IPS DF 6.9 (cell line): ENCODE data around the gene ANKRD65.
"Not testable (repeated sequence)": the region's sequence is repeated elsewhere in the genome, so short reads cannot be mapped to it uniquely, and the experiment has no call there.

ENCODE experiments used
- DNase-seq: peaks from one replicate; pipeline ENCODE4 v3.0.0-alpha.2; 2013; ENCODE audit warnings: low read depth, low spot score
- H3K27ac ChIP-seq: one replicate; pipeline ENCODE4 v1.5.1; 2013; ENCODE audit warnings: low read length, control low read depth
- H3K27me3 ChIP-seq: 2 replicates; pipeline ENCODE4 v1.6.1; 2013; ENCODE audit warnings: mild to moderate bottlenecking, low read length; ENCODE audit not compliant: control insufficient read depth, insufficient read depth
- H3K36me3 ChIP-seq: 2 replicates; pipeline ENCODE4 v1.6.1; 2013; ENCODE audit warnings: low read length; ENCODE audit not compliant: control insufficient read depth, insufficient read depth
- H3K4me1 ChIP-seq: 2 replicates; pipeline ENCODE4 v1.6.1; 2013; ENCODE audit warnings: low read length; ENCODE audit not compliant: control insufficient read depth, insufficient read depth
- H3K4me3 ChIP-seq: 2 replicates; pipeline ENCODE4 v1.5.1; 2013; ENCODE audit warnings: mild to moderate bottlenecking, low read length
- H3K9me3 ChIP-seq: 2 replicates; pipeline ENCODE4 v1.6.1; 2013; ENCODE audit warnings: low read length, inconsistent platforms; ENCODE audit not compliant: control insufficient read depth, insufficient read depth
- WGBS: extraction: QIAGEN DNeasy Blood & Tissue Kit; methylation state at CpG from one replicate; pipeline ENCODE4 v1.1.7; 2013; ENCODE audit warnings: mixed read lengths, missing lambda C conversion rate; ENCODE audit not compliant: insufficient read length, insufficient coverage; 5-methylcytosine and 5-hydroxymethylcytosine counted together

The ANKRD65 gene

GRCh38 chr1:1429671-1430073, 8.6 kb upstream of the ANKRD65 start:
- Histone ChIP-seq H3K27ac (no peak overlapping the region), H3K4me3 (no peak overlapping the region), H3K36me3 (no peaks in the 10 kb centered on the region), H3K4me1 (peaks cover 29% of the 10 kb centered on the region), H3K9me3 (no peaks in the 10 kb centered on the region), H3K27me3 (no peaks in the 10 kb centered on the region)
- no CpG with 5 or more reads among the region's 6 CpGs for WGBS
- no peak for DNase-seq

- not testable (repeated sequence) for DNase-seq, H3K36me3 ChIP-seq, H3K4me3 ChIP-seq, H3K27ac ChIP-seq, H3K9me3 ChIP-seq, H3K27me3 ChIP-seq
- WGBS = no CpG with 5 or more reads among the region's 6 CpGs
- peaks cover 24% of the 10 kb centered on the region for H3K4me1 ChIP-seq
These were observed 7.9 kb upstream of the ANKRD65 start for GRCh38 chr1:1428967-1429366.

- H3K27ac ChIP-seq = no peak overlapping the region
- no peaks in the 10 kb centered on the region for H3K27me3 ChIP-seq
- no peak overlapping the region for H3K4me3 ChIP-seq
- H3K36me3 ChIP-seq = no peaks in the 10 kb centered on the region
- no CpG with 5 or more reads among the region's 19 CpGs for WGBS
- H3K4me1 ChIP-seq = peaks cover 17% of the 10 kb centered on the region
- DNase-seq = no peak
- no peaks in the 10 kb centered on the region for H3K9me3 ChIP-seq
These were observed 7.1 kb upstream of the ANKRD65 start for GRCh38 chr1:1428174-1428573.

- no peak for DNase-seq
- Histone ChIP-seq H3K36me3 (no peaks in the 10 kb centered on the region), H3K27me3 (no peaks in the 10 kb centered on the region), H3K4me1 (peaks cover 15% of the 10 kb centered on the region), H3K27ac (no peak overlapping the region), H3K4me3 (peak overlapping the region; percentile 44; the same call in 1 of the 2 replicates), H3K9me3 (no peaks in the 10 kb centered on the region)
- no CpG with 5 or more reads among the region's 22 CpGs for WGBS
These were observed 6.7 kb upstream of the ANKRD65 start for GRCh38 chr1:1427820-1428148.

- peak overlapping the region; percentile 44; the same call in 1 of the 2 replicates for H3K4me3 ChIP-seq
- H3K4me1 ChIP-seq = peaks cover 17% of the 10 kb centered on the region
- no peaks in the 10 kb centered on the region for H3K9me3 ChIP-seq
- no peaks in the 10 kb centered on the region for H3K36me3 ChIP-seq
- no peaks in the 10 kb centered on the region for H3K27me3 ChIP-seq
- no peak for DNase-seq
- no peak overlapping the region for H3K27ac ChIP-seq
- 100% methylated on average over 2 of the region's 66 CpGs for WGBS
These were observed 6.2 kb upstream of the ANKRD65 start for GRCh38 chr1:1427106-1427819.

GRCh38 chr1:1426496-1427105, 5.5 kb upstream of the ANKRD65 start:
- Histone ChIP-seq H3K36me3 (no peaks in the 10 kb centered on the region), H3K9me3 (no peaks in the 10 kb centered on the region), H3K4me1 (peaks cover 14% of the 10 kb centered on the region), H3K27me3 (no peaks in the 10 kb centered on the region), H3K4me3 (no peak overlapping the region; the same call in 1 of the 2 replicates), H3K27ac (no peak overlapping the region)
- no CpG with 5 or more reads among the region's 19 CpGs for WGBS
- DNase-seq = no peak

GRCh38 chr1:1425753-1426495, 4.8 kb upstream of the ANKRD65 start:
- Histone ChIP-seq H3K27ac (no peak overlapping the region), H3K9me3 (no peaks in the 10 kb centered on the region), H3K4me3 (no peak overlapping the region), H3K27me3 (no peaks in the 10 kb centered on the region), H3K36me3 (no peaks in the 10 kb centered on the region), H3K4me1 (peaks cover 17% of the 10 kb centered on the region)
- no peak for DNase-seq
- no CpG with 5 or more reads among the region's 33 CpGs for WGBS

GRCh38 chr1:1425426-1425752, 4.3 kb upstream of the ANKRD65 start:
- Histone ChIP-seq H3K9me3 (no peaks in the 10 kb centered on the region), H3K36me3 (no peaks in the 10 kb centered on the region; the same call in 1 of the 2 replicates), H3K27ac (no peak overlapping the region), H3K4me3 (no peak overlapping the region), H3K4me1 (peaks cover 20% of the 10 kb centered on the region), H3K27me3 (no peaks in the 10 kb centered on the region)
- WGBS = no CpG with 5 or more reads among the region's 12 CpGs
- no peak for DNase-seq

- H3K27me3 ChIP-seq = no peaks in the 10 kb centered on the region
- H3K27ac ChIP-seq = no peak overlapping the region
- H3K9me3 ChIP-seq = no peaks in the 10 kb centered on the region
- H3K4me3 ChIP-seq = no peak overlapping the region
- H3K4me1 ChIP-seq = peaks cover 20% of the 10 kb centered on the region
- no CpG with 5 or more reads among the region's 15 CpGs for WGBS
- H3K36me3 ChIP-seq = no peaks in the 10 kb centered on the region; the same call in 1 of the 2 replicates
- DNase-seq = no peak
These were observed 3.6 kb upstream of the ANKRD65 start for GRCh38 chr1:1424707-1425106.

GRCh38 chr1:1423245-1423597, 2.1 kb upstream of the ANKRD65 start:
- Histone ChIP-seq H3K36me3 (no peaks in the 10 kb centered on the region; the same call in 1 of the 2 replicates), H3K4me1 (peaks cover 21% of the 10 kb centered on the region), H3K27ac (no peak overlapping the region), H3K4me3 (no peak overlapping the region), H3K9me3 (no peaks in the 10 kb centered on the region), H3K27me3 (no peaks in the 10 kb centered on the region)
- no peak for DNase-seq
- no CpG with 5 or more reads among the region's 7 CpGs for WGBS
